GM12878 (cell line): Measurements from ENCODE around the gene LRRC56. TPM values are rescaled to one million over a fixed set of nuclear protein-coding genes. Genes with fewer than 3 reads are reported as not detected.

Source experiments
- ATAC-seq: fragments of 200-7000 bp; cut with Tn5 transposase; 3 replicates; pipeline ENCODE4 v1.9.1; 2020; ENCODE audit warnings: mild to moderate bottlenecking, moderate library complexity
- BruUV-seq: library from RNA; stranded (reverse); fragments of 400-500 nt; replicated peaks from 2 replicates; lab custom pipeline; 2021; lab: Mats Ljungman, UMichigan
- CTCF ChIA-PET: fragments of 300-600 bp; sonication (Branson Sonifier 250); formaldehyde crosslinking; extraction: SDS; loops from one replicate; lab custom pipeline; 2021; ENCODE audit warnings: inconsistent platforms; lab: Yijun Ruan, JAX
- POLR2A ChIA-PET: fragments of 350-600 bp; formaldehyde crosslinking; extraction: SDS; loops from one replicate; lab custom pipeline; 2021; ENCODE audit warnings: inconsistent platforms; lab: Charles Lee
- RAD21 ChIA-PET: fragments of 300-600 bp; sonication (Branson Sonifier 250); formaldehyde crosslinking; loops from one replicate; lab custom pipeline; 2023; ENCODE audit warnings: antibody characterized with exemption; ENCODE audit not compliant: unreplicated experiment; lab: Charles Lee
- SMC1A ChIA-PET: fragments of 300-600 bp; sonication (Branson Sonifier 250); formaldehyde crosslinking; loops from one replicate; lab custom pipeline; 2023; ENCODE audit not compliant: unreplicated experiment, uncharacterized antibody; lab: Charles Lee
- DNase-seq: peaks from one replicate; pipeline ENCODE4 v3.0.0-alpha.2; 2011; ENCODE audit warnings: low read depth, low spot score
- FAIRE-seq: peaks from 3 replicates; lab custom pipeline; 2011; peaks lifted over from hg19 to GRCh38; lab: Jason Lieb, UNC
- H2AFZ ChIP-seq: 2 replicates; pipeline ENCODE4 v1.6.0; 2011; ENCODE audit warnings: low read depth, low read length, control low read depth; ENCODE audit not compliant: control insufficient read depth
- H3K27ac ChIP-seq: 2 replicates; pipeline ENCODE4 v1.5.1; 2011; ENCODE audit warnings: control low read depth; ENCODE audit not compliant: control insufficient read depth, insufficient read depth
- H3K27me3 ChIP-seq, 2 experiments: replicated peaks in 1 of 2; 2 replicates each; pipeline versions ENCODE4 v1.6.0 to v1.6.1; 2011; ENCODE audit warnings: low read length in 1 of 2; ENCODE audit not compliant: control insufficient read depth in 2 of 2, insufficient read depth in 2 of 2
- H3K36me3 ChIP-seq, 2 experiments: 2 replicates each; pipeline ENCODE4 v1.5.1; 2011; ENCODE audit warnings: low read length in 1 of 2; ENCODE audit not compliant: control insufficient read depth in 2 of 2, insufficient read depth in 2 of 2
- H3K4me1 ChIP-seq: 2 replicates; pipeline ENCODE4 v1.6.1; 2011; ENCODE audit warnings: mild to moderate bottlenecking, low read length, moderate library complexity, mixed read lengths; ENCODE audit not compliant: control insufficient read depth, insufficient read depth
- H3K4me2 ChIP-seq: 2 replicates; pipeline ENCODE4 v1.6.0; 2011; ENCODE audit warnings: control low read depth; ENCODE audit not compliant: control insufficient read depth, insufficient read depth
- H3K4me3 ChIP-seq: fragments of 200-600 bp; sonication (generic); 2 replicates; pipeline ENCODE4 v1.5.1; 2016
- H3K79me2 ChIP-seq: 2 replicates; pipeline ENCODE4 v1.6.0; 2011; ENCODE audit warnings: low read length; ENCODE audit not compliant: control insufficient read depth, insufficient read depth
- H3K9ac ChIP-seq: 2 replicates; pipeline ENCODE4 v1.8.0; 2011; ENCODE audit warnings: low read length, control low read depth, mixed read lengths; ENCODE audit not compliant: control insufficient read depth, insufficient read depth
- H3K9me3 ChIP-seq: replicated peaks from 3 replicates; pipeline ENCODE4 v1.5.1; 2011; ENCODE audit warnings: mild to moderate bottlenecking, low read length; ENCODE audit not compliant: control insufficient read depth, insufficient read depth
- H4K20me1 ChIP-seq: 2 replicates; pipeline ENCODE4 v1.6.0; 2011; ENCODE audit not compliant: control insufficient read depth, insufficient read depth
- BCL11A ChIP-seq: IDR thresholded peaks from 2 replicates; pipeline ENCODE4 v1.6.1; 2011; ENCODE audit warnings: low read depth, low read length
- CHD1 ChIP-seq: IDR thresholded peaks from 2 replicates; pipeline ENCODE4 v1.6.1; 2012; ENCODE audit warnings: low read depth, low read length, improper control_type of control experiment
- ELK1 ChIP-seq: IDR thresholded peaks from 2 replicates; pipeline ENCODE4 v1.6.1; 2012; ENCODE audit warnings: low read depth, low read length, improper control_type of control experiment
- ETV6 ChIP-seq, 2 experiments: fragments of 450-650 bp in 1 of 2; IDR thresholded peaks in 1 of 2; conservative IDR thresholded peaks in 1 of 2; 2 replicates each; pipeline ENCODE4 v1.6.1; 2014; ENCODE audit warnings: antibody characterized with exemption in 1 of 2, borderline replicate concordance in 1 of 2, low read depth in 1 of 2, mild to moderate bottlenecking in 1 of 2, moderate library complexity in 1 of 2
- GABPA ChIP-seq: IDR thresholded peaks from 2 replicates; pipeline ENCODE4 v1.6.1; 2014; ENCODE audit warnings: antibody characterized with exemption, low read depth, mild to moderate bottlenecking, inconsistent platforms
- MYB ChIP-seq: fragments of 150-350 bp; IDR thresholded peaks from 2 replicates; pipeline ENCODE4 v1.6.1; 2014; ENCODE audit warnings: mild to moderate bottlenecking, low read depth, low read length, borderline replicate concordance
- NFIC ChIP-seq: IDR thresholded peaks from 2 replicates; pipeline ENCODE4 v1.6.1; 2012; ENCODE audit warnings: low read depth, mild to moderate bottlenecking, inconsistent platforms, low read length, moderate library complexity
- PKNOX1 ChIP-seq: fragments of 450-650 bp; IDR thresholded peaks from 2 replicates; pipeline ENCODE4 v1.6.1; 2016; ENCODE audit warnings: mild to moderate bottlenecking
- SIX5 ChIP-seq: IDR thresholded peaks from 2 replicates; pipeline ENCODE4 v1.6.1; 2011; ENCODE audit warnings: mild to moderate bottlenecking, low read depth, low read length, moderate library complexity; ENCODE audit not compliant: severe bottlenecking
- SKIL ChIP-seq: fragments of 450-650 bp; IDR thresholded peaks from 2 replicates; pipeline ENCODE4 v1.6.1; 2017; ENCODE audit warnings: mild to moderate bottlenecking, low read depth, inconsistent platforms; ENCODE audit not compliant: poor library complexity, severe bottlenecking
- SMC3 ChIP-seq: IDR thresholded peaks from 2 replicates; pipeline ENCODE4 v1.6.1; 2011; ENCODE audit warnings: low read length, improper control_type of control experiment, borderline replicate concordance
- SUPT20H ChIP-seq: IDR thresholded peaks from 2 replicates; pipeline ENCODE4 v1.6.1; 2011; ENCODE audit warnings: low read depth, mild to moderate bottlenecking, low read length, moderate library complexity, borderline replicate concordance; ENCODE audit not compliant: control insufficient read depth
- USF1 ChIP-seq: IDR thresholded peaks from 2 replicates; pipeline ENCODE4 v1.6.1; 2011; ENCODE audit warnings: borderline replicate concordance, low read depth, mild to moderate bottlenecking, moderate library complexity, mixed read lengths, low read length; ENCODE audit not compliant: insufficient read depth; ENCODE audit errors: extremely low read length
- ZNF384 ChIP-seq: IDR thresholded peaks from 2 replicates; pipeline ENCODE4 v1.6.1; 2012; ENCODE audit warnings: low read depth, mild to moderate bottlenecking, low read length, improper control_type of control experiment, borderline replicate concordance
- WGBS: methylation state at CpG from one replicate; pipeline ENCODE4 v1.1.6; 2016; ENCODE audit warnings: low lambda C conversion rate; ENCODE audit not compliant: insufficient replicate concordance, insufficient coverage; ENCODE audit errors: missing lambda C conversion rate; 5-methylcytosine and 5-hydroxymethylcytosine counted together
- in situ Hi-C: fragments of 300-500 bp; cut with MboI; formaldehyde crosslinking; loops from 9 replicates; pipeline ENCODE4 v1.14.3; 2018; ENCODE audit warnings: mixed read lengths
- intact Hi-C: fragments of 100-400 bp; cut with micrococcal nuclease; formaldehyde crosslinking; loops from one replicate; pipeline ENCODE4 v1.14.2; 2022; ENCODE audit not compliant: unreplicated experiment
- polyA plus RNA-seq, 11 experiments: library from polyadenylated mRNA; depleted of rRNA in 4 of 11; unstranded in 6 of 11; stranded (reverse) in 5 of 11; fragments of >200 nt; fragmentation: Nextera tagmentation in 4 of 11; fragmentation: Illumina TruSeq in 1 of 11; extraction: Ambion mirVana in 4 of 11; extraction: Trizol in 1 of 11; gene quantifications; 1 replicate in 1 of 11; 2 replicates in 10 of 11; pipeline versions ENCODE4 v1.2.1 to v1.2.3, GENCODE V29; 2011 to 2016; ENCODE audit warnings: inconsistent platforms in 2 of 11, missing spikeins in 2 of 11, low read depth in 1 of 11
- total RNA-seq, 4 experiments: library from RNA; depleted of rRNA in 3 of 4; stranded (reverse); fragments of >200 nt in 3 of 4; fragmentation: Illumina TruSeq in 1 of 4; extraction: Trizol in 1 of 4; gene quantifications; 2 replicates each; pipeline versions ENCODE4 v1.2.1 to v1.2.3, GENCODE V29; 2013 to 2021
- TF ChIP-seq, protein P1 (sequence below): IDR thresholded peaks from 2 replicates; pipeline ENCODE4 v1.6.1; 2012; ENCODE audit warnings: low read depth, low read length, improper control_type of control experiment

LRRC56 gene
- total and polyA plus RNA-seq, 10 of the 15 experiments (the other 5 are each of a cell fraction or from before 2014, with no cell fraction given): 0.02 to 1.9 (median 0.75) TPM; not detected in 1

- BruUV-seq: no TSS peak
- Histone ChIP-seq H3K4me1 (no peaks in the 10 kb centered on the region), H2AFZ (no peak overlapping the region), H3K27ac (no peak overlapping the region), H3K9me3 (no peaks in the 10 kb centered on the region), H3K36me3 (peaks cover 21 to 52% of the 10 kb centered on the region in 2 experiments; a peak in 3 of 4 replicates), H3K9ac (no peak overlapping the region), H4K20me1 (no peaks in the 10 kb centered on the region; the same call in 1 of the 2 replicates), H3K79me2 (no peaks in the 10 kb centered on the region), H3K27me3 (no peaks in the 10 kb centered on the region), H3K4me2 (no peak overlapping the region), H3K4me3 (no peak overlapping the region)
- FAIRE-seq: no peak
- TF ChIP-seq ZNF384 (no peak), GABPA (no peak), USF1 (no peak), ELK1 (no peak), SIX5 (no peak), SKIL (no peak), MYB (no peak), SMC3 (no peak), ETV6 (conservative IDR thresholded peaks at IDR 0.05 in 1 of 2, IDR thresholded peaks at IDR 0.05 in 1 of 2; ENCODE audit: borderline replicate concordance in 1 of 2, low read depth in 1 of 2) (no peak), BCL11A (no peak), NFIC (no peak), CHD1 (no peak), PKNOX1 (no peak), SUPT20H (no peak)
- TF ChIP-seq, protein P1, sequence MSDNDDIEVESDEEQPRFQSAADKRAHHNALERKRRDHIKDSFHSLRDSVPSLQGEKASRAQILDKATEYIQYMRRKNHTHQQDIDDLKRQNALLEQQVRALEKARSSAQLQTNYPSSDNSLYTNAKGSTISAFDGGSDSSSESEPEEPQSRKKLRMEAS: no peak
- in situ Hi-C loops: no loop called here
- SMC1A ChIA-PET: no interaction called here
- no peak for ATAC-seq
- intact Hi-C loops: no loop called here
- POLR2A ChIA-PET: interaction anchor here (0.5 kb wide), 1 partner anchor 20 kb away, joined by 3 read pairs; no protein-coding TSS in a partner anchor
- CTCF ChIA-PET: no interaction called here
- no peak for DNase-seq
- 81% methylated on average over 10 of the region's 10 CpGs for WGBS
- RAD21 ChIA-PET: no interaction called here
Observed at GRCh38 chr11:596374-596773, 59.0 kb downstream of the LRRC56 start.
